ENCODE results near the gene LCE6A. TPM values are rescaled to one million over a fixed set of nuclear protein-coding genes. Genes with fewer than 3 reads are reported as not detected.

LCE6A gene
- total RNA-seq, 4 donors from 2014 or later, result not detected

- TF ChIP-seq POLR2A (IDR thresholded peaks at IDR 0.05) (no peak), CTCF (IDR thresholded peaks at IDR 0.05) (no peak)
- Histone ChIP-seq H3K27ac (no peak overlapping the region), H3K9me3 (no peaks in the 10 kb centered on the region), H3K4me3 (no peak overlapping the region), H3K36me3 (no peaks in the 10 kb centered on the region), H3K27me3 (no peaks in the 10 kb centered on the region), H3K4me1 (no peaks in the 10 kb centered on the region)
- intact Hi-C loops (cut with DNase I; ENCODE audit: low total_unique reads), result no loop called here
- no peak for DNase-seq
Measured at GRCh38 chr1:152836870-152837269, 5.8 kb upstream of the LCE6A start.

GRCh38 chr1:152855661-152856060 lies 13.0 kb downstream of the LCE6A start:
- H3K9me3 ChIP-seq, result no peaks in the 10 kb centered on the region
- TF ChIP-seq CTCF (IDR thresholded peaks at IDR 0.05) (no peak), POLR2A (IDR thresholded peaks at IDR 0.05) (no peak)
- intact Hi-C loops (cut with DNase I; ENCODE audit: low total_unique reads), result no loop called here
- H3K27ac ChIP-seq, result no peak overlapping the region
- no peak for DNase-seq
- H3K4me1 ChIP-seq, result no peaks in the 10 kb centered on the region
- no peaks in the 10 kb centered on the region for H3K36me3 ChIP-seq
- H3K4me3 ChIP-seq, result no peak overlapping the region
- H3K27me3 ChIP-seq, result no peaks in the 10 kb centered on the region

GRCh38 chr1:152858062-152858461 lies 15.4 kb downstream of the LCE6A start:
- DNase-seq, result no peak

GRCh38 chr1:152859696-152860095 lies 17.0 kb downstream of the LCE6A start, which contains the start of gene LCE7A:
Gene LCE7A (plus strand): TSS chr1:152859996. CDS start chr1:152860698, 702 bp downstream.
- DNase-seq, result no peak
- Histone ChIP-seq H3K4me1 (no peaks in the 10 kb centered on the region), H3K9me3 (no peaks in the 10 kb centered on the region), H3K27ac (no peak within 1 kb of the TSS), H3K4me3 (no peak within 1 kb of the TSS), H3K27me3 (no peaks in the 10 kb centered on the region), H3K36me3 (no peaks in the 10 kb centered on the region)
- intact Hi-C loops (cut with DNase I; ENCODE audit: low total_unique reads), result no loop called here
- TF ChIP-seq POLR2A (IDR thresholded peaks at IDR 0.05), result no peak
- no peak for TF ChIP-seq CTCF (IDR thresholded peaks at IDR 0.05)

More at GRCh38 chr1:152858062-152858461, 15.4 kb downstream of the LCE6A start:
- no peaks in the 10 kb centered on the region for H3K4me1 ChIP-seq
- no peaks in the 10 kb centered on the region for H3K36me3 ChIP-seq
- H3K9me3 ChIP-seq, result no peaks in the 10 kb centered on the region
- H3K27me3 ChIP-seq, result no peaks in the 10 kb centered on the region
- intact Hi-C loops (cut with DNase I; ENCODE audit: low total_unique reads), result no loop called here
- H3K4me3 ChIP-seq, result no peak overlapping the region
- no peak overlapping the region for H3K27ac ChIP-seq
- TF ChIP-seq POLR2A (IDR thresholded peaks at IDR 0.05) (no peak), CTCF (IDR thresholded peaks at IDR 0.05) (no peak)

GRCh38 chr1:152860129-152860528 lies 17.5 kb downstream of the LCE6A start:
- no peaks in the 10 kb centered on the region for H3K9me3 ChIP-seq
- no peak overlapping the region for H3K27ac ChIP-seq
- H3K27me3 ChIP-seq, result no peaks in the 10 kb centered on the region
- intact Hi-C loops (cut with DNase I; ENCODE audit: low total_unique reads), result no loop called here
- no peaks in the 10 kb centered on the region for H3K4me1 ChIP-seq
- DNase-seq, result no peak
- H3K4me3 ChIP-seq, result no peak overlapping the region
- TF ChIP-seq CTCF (IDR thresholded peaks at IDR 0.05) (no peak), POLR2A (IDR thresholded peaks at IDR 0.05) (no peak)
- H3K36me3 ChIP-seq, result no peaks in the 10 kb centered on the region

Data from uterus (tissue), 4 donors.